Stimulated activated effector memory CD8-positive, alpha-beta T cell treated with anti-CD3 and anti-CD28 coated beads, Interleukin-12 subunit alpha, Interleukin-12 subunit beta, amount 100 ng/mL, for 72 hours (primary cell): ENCODE results near the gene MT1A.

Experiments
- ATAC-seq: fragments of 150-1000 bp; cut with Tn5 transposase; 2 replicates; pipeline ENCODE4 v1.10.0; 2021
- DNase-seq, 2 donors: peaks; one replicate each; pipeline ENCODE4 v3.0.0; 2021 to 2022; ENCODE audit warnings: low spot score in 2 of 2
- H3K27ac Mint-ChIP-seq: one replicate; pipeline ENCODE4 v1.8.0; 2022; ENCODE audit warnings: mild to moderate bottlenecking, mixed read lengths
- H3K36me3 Mint-ChIP-seq: one replicate; pipeline ENCODE4 v1.8.0; 2022; ENCODE audit warnings: mild to moderate bottlenecking, mixed read lengths
- H3K4me1 Mint-ChIP-seq: one replicate; pipeline ENCODE4 v1.8.0; 2022; ENCODE audit warnings: mixed read lengths
- H3K4me3 Mint-ChIP-seq: one replicate; pipeline ENCODE4 v1.8.0; 2022; ENCODE audit warnings: mild to moderate bottlenecking, mixed read lengths
- H3K9me3 Mint-ChIP-seq: one replicate; pipeline ENCODE4 v1.8.0; 2022; ENCODE audit warnings: mixed read lengths

MT1A gene

GRCh38 chr16:56688762-56689161 lies 50.3 kb downstream of the MT1A start:
- Mint-ChIP-seq H3K27ac (no peak overlapping the region), H3K4me1 (peaks cover 9% of the 10 kb centered on the region), H3K4me3 (no peak overlapping the region), H3K36me3 (no peaks in the 10 kb centered on the region), H3K9me3 (no peaks in the 10 kb centered on the region)
- no peak for DNase-seq
- no peak for ATAC-seq

- Mint-ChIP-seq H3K9me3 (no peaks in the 10 kb centered on the region), H3K27ac (no peak overlapping the region), H3K36me3 (no peaks in the 10 kb centered on the region), H3K4me1 (peaks cover 5% of the 10 kb centered on the region), H3K4me3 (no peak overlapping the region)
- no peak for ATAC-seq
- DNase-seq = no peak
These were observed 50.7 kb downstream of the MT1A start for GRCh38 chr16:56689171-56689570.
